Nephron progenitor cell (in vitro differentiated cells): Measurements from ENCODE around the gene SLC30A7.
A peak's percentile ranks its signal among the peaks of the same experiment; 100 is the strongest.
"Not testable (repeated sequence)": the region's sequence is repeated elsewhere in the genome, so short reads cannot be mapped to it uniquely, and the experiment has no call there.

Source experiments
- DNase-seq: peaks from one replicate; pipeline ENCODE4 v3.0.0; 2021
- H3K27ac Mint-ChIP-seq: 2 replicates; pipeline ENCODE4 v1.8.0; 2021; ENCODE audit warnings: mild to moderate bottlenecking, moderate library complexity, mixed read lengths
- H3K27me3 Mint-ChIP-seq: 2 replicates; pipeline ENCODE4 v1.8.0; 2021; ENCODE audit warnings: mild to moderate bottlenecking, low read depth, mixed read lengths; ENCODE audit not compliant: poor library complexity
- H3K36me3 Mint-ChIP-seq: 2 replicates; pipeline ENCODE4 v1.8.0; 2021; ENCODE audit warnings: low read depth, mixed read lengths
- H3K4me1 Mint-ChIP-seq: 2 replicates; pipeline ENCODE4 v1.8.0; 2021; ENCODE audit warnings: mixed read lengths
- H3K4me3 Mint-ChIP-seq: 2 replicates; pipeline ENCODE4 v1.8.0; 2021; ENCODE audit warnings: mild to moderate bottlenecking, moderate library complexity, mixed read lengths
- H3K9me3 Mint-ChIP-seq: 2 replicates; pipeline ENCODE4 v1.8.0; 2021; ENCODE audit warnings: mild to moderate bottlenecking, moderate library complexity, mixed read lengths
- TF ChIP-seq, protein P1 (sequence below): fragments of 200-600 bp; sonication (generic); IDR thresholded peaks from 2 replicates; pipeline ENCODE4 v1.5.0; 2021; ENCODE audit warnings: antibody characterized with exemption

The SLC30A7 gene, protein sequence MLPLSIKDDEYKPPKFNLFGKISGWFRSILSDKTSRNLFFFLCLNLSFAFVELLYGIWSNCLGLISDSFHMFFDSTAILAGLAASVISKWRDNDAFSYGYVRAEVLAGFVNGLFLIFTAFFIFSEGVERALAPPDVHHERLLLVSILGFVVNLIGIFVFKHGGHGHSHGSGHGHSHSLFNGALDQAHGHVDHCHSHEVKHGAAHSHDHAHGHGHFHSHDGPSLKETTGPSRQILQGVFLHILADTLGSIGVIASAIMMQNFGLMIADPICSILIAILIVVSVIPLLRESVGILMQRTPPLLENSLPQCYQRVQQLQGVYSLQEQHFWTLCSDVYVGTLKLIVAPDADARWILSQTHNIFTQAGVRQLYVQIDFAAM

DNA sequence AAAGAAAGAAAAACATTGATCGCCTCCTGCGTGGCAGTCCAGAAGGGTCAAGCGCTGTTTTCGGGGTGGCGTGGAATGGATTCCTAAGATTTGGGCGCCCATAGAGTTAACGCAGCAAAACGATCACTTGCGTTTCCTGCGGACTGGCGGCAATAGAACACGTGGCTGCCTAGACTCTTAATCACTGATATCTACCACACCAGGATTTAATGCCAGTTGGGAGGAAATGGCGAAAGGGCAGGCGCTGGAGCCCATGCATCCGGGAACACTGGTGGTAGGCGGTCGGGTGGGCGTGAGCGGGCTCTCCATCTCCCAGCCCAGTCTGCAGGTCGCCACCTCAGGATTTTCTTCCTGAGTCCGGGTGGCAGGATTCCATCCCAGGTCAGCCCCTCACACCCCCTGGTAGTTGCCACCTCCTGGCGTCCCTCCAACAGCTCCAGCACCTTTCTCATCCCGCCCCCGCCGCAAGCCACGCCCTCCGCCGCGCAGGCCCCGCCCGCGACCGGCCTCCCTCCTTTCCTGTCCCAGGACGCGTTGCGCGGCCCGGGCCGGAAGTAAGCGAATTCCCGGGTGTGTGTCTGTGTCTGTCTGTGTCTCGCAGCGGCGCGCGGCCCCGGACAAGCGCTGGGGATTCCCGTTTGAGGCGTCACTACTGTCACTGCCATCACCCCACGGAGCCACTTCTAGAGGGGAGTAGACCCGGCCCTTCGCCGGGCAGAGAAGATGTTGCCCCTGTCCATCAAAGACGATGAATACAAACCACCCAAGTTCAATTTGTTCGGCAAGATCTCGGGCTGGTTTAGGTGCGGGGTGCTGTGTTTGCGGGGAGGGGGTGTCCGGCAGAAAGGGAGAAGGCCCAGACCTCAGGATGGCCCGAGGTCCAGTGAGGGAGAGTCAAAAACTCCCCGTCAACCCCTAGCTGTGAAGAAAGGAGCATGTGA, at the start of gene SLC30A7:
SLC30A7 (plus strand) TSS at position 551 of the 941 bp plus-strand sequence; CDS start at position 724, 173 bp downstream.
- Mint-ChIP-seq H3K4me1 (peaks cover 42% of the 10 kb centered on the region), H3K36me3 (peaks cover 42% of the 10 kb centered on the region), H3K27ac (peak within 1 kb of the TSS; percentile 100), H3K9me3 (peaks cover 21% of the 10 kb centered on the region), H3K27me3 (no peaks in the 10 kb centered on the region), H3K4me3 (peak within 1 kb of the TSS; percentile 98)
- DNase-seq, result peak; percentile 97
- TF ChIP-seq, protein P1, sequence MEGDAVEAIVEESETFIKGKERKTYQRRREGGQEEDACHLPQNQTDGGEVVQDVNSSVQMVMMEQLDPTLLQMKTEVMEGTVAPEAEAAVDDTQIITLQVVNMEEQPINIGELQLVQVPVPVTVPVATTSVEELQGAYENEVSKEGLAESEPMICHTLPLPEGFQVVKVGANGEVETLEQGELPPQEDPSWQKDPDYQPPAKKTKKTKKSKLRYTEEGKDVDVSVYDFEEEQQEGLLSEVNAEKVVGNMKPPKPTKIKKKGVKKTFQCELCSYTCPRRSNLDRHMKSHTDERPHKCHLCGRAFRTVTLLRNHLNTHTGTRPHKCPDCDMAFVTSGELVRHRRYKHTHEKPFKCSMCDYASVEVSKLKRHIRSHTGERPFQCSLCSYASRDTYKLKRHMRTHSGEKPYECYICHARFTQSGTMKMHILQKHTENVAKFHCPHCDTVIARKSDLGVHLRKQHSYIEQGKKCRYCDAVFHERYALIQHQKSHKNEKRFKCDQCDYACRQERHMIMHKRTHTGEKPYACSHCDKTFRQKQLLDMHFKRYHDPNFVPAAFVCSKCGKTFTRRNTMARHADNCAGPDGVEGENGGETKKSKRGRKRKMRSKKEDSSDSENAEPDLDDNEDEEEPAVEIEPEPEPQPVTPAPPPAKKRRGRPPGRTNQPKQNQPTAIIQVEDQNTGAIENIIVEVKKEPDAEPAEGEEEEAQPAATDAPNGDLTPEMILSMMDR, result no peak

DNA sequence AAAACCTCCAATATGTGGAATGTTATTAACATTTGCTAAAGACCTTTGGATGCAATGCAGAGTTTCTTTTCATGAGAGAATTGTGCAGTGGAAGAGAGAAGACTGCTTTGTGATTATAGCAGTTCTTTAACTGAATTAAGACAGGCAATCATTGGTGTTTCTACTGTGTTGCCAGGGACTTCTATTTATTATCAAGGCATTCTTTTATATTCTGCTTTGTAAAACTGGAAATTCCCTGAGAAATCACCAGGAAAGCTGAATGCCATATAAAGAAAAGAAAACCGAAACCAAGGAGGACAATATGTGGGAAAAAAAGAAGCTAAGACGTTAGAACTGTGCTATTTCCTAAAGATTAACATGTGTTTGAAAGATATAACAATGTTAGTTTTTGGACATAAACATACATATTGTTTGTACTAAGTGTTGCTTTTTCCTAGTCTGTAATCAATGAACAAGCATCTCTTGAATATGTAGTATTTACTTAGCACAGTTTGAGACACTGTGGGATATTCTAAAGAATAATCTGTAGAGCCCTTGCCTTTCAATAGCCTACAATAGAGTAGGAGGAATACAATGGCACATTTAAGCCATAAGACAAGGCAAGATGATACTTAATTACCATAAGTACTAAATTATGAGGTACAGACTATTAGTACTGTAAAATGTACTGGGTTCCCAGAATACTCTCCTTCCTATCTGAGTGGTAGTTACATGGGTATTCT, 48.4 kb upstream of the SLC30A7 start:
- H3K9me3 Mint-ChIP-seq, result peaks cover 17% of the 10 kb centered on the region
- no peaks in the 10 kb centered on the region for H3K36me3 Mint-ChIP-seq
- no peak overlapping the region for H3K4me3 Mint-ChIP-seq
- TF ChIP-seq, protein P1, result no peak
- H3K4me1 Mint-ChIP-seq, result no peaks in the 10 kb centered on the region
- H3K27me3 Mint-ChIP-seq, result peaks cover 17% of the 10 kb centered on the region
- no peak overlapping the region for H3K27ac Mint-ChIP-seq
- DNase-seq, result no peak

DNA sequence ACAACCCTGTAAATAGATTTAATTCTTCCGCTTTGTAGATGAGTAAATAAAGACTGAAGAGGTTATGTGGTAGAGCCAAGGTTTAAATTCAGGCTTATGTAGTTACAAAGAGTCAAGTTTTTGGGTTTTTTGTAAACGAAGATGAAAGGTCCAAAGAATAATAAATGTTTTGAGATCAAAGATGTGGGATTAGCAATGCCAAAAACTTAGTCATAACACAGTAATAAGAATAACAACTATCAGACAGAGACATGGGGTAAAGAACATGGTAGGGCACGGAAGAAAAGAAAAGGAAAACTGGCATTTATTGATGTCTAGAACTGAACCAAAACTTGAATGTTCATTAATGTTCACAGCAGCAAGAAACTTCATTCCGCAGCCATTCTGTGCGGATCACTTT, 44.2 kb upstream of the SLC30A7 start:
- Mint-ChIP-seq H3K27ac (no peak overlapping the region), H3K4me3 (no peak overlapping the region)

DNA sequence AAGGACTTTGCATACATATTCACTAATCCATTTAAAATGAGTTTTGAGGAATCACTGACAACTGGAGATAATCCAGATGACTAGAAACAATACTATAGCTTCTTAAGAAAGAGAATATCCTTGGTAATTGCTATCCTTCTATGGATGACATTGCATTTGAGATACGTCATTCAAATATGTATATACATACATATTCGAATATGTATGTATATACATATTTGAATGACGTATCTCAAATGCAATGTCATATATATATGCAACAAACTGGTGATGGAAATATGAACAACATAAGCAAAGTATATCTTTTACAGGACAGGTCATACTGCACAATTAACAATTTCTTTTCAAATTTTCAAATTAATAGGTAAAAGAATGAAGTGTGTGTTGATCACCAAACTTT, 42.9 kb upstream of the SLC30A7 start:
- TF ChIP-seq, protein P1, result no peak
- Mint-ChIP-seq H3K4me3 (no peak overlapping the region), H3K27ac (no peak overlapping the region), H3K4me1 (no peaks in the 10 kb centered on the region), H3K27me3 (peaks cover 16% of the 10 kb centered on the region), H3K36me3 (no peaks in the 10 kb centered on the region), H3K9me3 (peaks cover 18% of the 10 kb centered on the region)
- no peak for DNase-seq

More for the DNA sequence above, 44.2 kb upstream of the SLC30A7 start:
- Mint-ChIP-seq H3K36me3 (no peaks in the 10 kb centered on the region), H3K9me3 (peaks cover 16% of the 10 kb centered on the region), H3K27me3 (peaks cover 14% of the 10 kb centered on the region), H3K4me1 (no peaks in the 10 kb centered on the region)
- TF ChIP-seq, protein P1, result no peak
- no peak for DNase-seq

DNA sequence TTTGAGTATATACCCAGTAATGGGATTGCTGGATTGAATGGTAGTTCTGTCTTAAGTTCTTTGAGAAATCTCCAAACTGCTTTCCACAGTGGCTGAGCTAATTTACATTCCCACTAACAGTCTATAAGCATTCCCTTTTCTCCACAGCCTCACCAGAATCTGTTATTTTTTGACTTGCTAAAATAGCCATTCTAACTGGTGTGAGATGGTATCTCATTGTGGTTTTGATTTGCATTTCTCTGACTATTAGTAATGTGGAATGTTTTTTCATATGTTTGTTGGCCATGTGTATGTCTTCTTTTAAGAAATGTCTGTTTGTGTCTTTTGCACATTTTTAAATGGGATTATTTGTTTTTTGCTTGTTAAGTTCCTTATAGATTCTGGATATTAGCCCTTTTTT, 40.8 kb upstream of the SLC30A7 start:
- not testable (repeated sequence) for H3K27ac Mint-ChIP-seq, H3K36me3 Mint-ChIP-seq

More for the DNA sequence above, 40.8 kb upstream of the SLC30A7 start:
- peaks cover 18% of the 10 kb centered on the region for H3K9me3 Mint-ChIP-seq
- not testable (repeated sequence) for H3K4me3 Mint-ChIP-seq, H3K4me1 Mint-ChIP-seq, DNase-seq
- peaks cover 16% of the 10 kb centered on the region for H3K27me3 Mint-ChIP-seq
